ENCODE results near the gene H3-3A.

DNA sequence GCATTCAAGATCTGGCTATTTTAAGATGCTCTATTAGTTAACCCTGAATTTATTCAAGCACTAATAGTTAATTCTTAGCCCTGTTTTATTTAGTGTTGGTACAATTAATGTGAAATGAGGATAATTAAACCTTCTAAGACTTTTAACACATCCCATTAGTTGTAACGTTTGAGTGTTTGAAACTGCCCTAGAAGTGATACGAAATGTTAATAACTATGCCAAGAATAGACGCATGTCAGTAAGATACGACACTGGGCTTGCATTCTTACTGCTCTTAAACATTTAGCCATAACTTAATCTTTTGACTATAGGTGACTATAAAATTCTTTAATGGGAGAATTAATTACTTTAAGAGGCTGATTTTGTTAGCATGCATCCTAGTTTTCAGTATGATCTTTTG is 9.8 kb downstream of the H3-3A start:
- TF ChIP-seq, protein P1, sequence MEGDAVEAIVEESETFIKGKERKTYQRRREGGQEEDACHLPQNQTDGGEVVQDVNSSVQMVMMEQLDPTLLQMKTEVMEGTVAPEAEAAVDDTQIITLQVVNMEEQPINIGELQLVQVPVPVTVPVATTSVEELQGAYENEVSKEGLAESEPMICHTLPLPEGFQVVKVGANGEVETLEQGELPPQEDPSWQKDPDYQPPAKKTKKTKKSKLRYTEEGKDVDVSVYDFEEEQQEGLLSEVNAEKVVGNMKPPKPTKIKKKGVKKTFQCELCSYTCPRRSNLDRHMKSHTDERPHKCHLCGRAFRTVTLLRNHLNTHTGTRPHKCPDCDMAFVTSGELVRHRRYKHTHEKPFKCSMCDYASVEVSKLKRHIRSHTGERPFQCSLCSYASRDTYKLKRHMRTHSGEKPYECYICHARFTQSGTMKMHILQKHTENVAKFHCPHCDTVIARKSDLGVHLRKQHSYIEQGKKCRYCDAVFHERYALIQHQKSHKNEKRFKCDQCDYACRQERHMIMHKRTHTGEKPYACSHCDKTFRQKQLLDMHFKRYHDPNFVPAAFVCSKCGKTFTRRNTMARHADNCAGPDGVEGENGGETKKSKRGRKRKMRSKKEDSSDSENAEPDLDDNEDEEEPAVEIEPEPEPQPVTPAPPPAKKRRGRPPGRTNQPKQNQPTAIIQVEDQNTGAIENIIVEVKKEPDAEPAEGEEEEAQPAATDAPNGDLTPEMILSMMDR (IDR thresholded peaks at IDR 0.05): no peak
- no peak for TF ChIP-seq EP300 (IDR thresholded peaks at IDR 0.05; ENCODE audit: low read depth)

Data from transverse colon (tissue), 3 donors.